Mucosa of descending colon (tissue), 3 donors: ENCODE measurements around the gene CCDC102B. TPM values are rescaled to one million over a fixed set of nuclear protein-coding genes. Genes with fewer than 3 reads are reported as not detected.

Experiments
- ATAC-seq: fragments of 200-7000 bp; cut with Tn5 transposase; one replicate; pipeline ENCODE4 v1.9.1; 2020; ENCODE audit warnings: mild to moderate bottlenecking, moderate library complexity
- DNase-seq, 3 donors: peaks; one replicate each; pipeline ENCODE4 v3.0.0-alpha.2; 2020
- H3K36me3 ChIP-seq: fragments of 200-600 bp; one replicate; pipeline ENCODE4 v1.8.0; 2021; ENCODE audit warnings: low read depth, mild to moderate bottlenecking
- H3K4me1 ChIP-seq: fragments of 200-600 bp; one replicate; pipeline ENCODE4 v1.8.0; 2021; ENCODE audit warnings: low read depth, mild to moderate bottlenecking
- H3K4me3 ChIP-seq: fragments of 200-600 bp; one replicate; pipeline ENCODE4 v1.8.0; 2021; ENCODE audit warnings: mild to moderate bottlenecking
- H3K9me3 ChIP-seq: fragments of 200-600 bp; one replicate; pipeline ENCODE4 v1.8.0; 2021; ENCODE audit warnings: mild to moderate bottlenecking
- intact Hi-C, 2 donors: fragments of 100-400 bp; cut with DNase I in 1 of 2; cut with micrococcal nuclease in 1 of 2; formaldehyde crosslinking; loops; one replicate each; pipeline versions ENCODE4 v1.11.0 to v1.11.1; 2022; cut with DNase I, micrococcal nuclease
- long read RNA-seq, 2 donors: library from polyadenylated mRNA; unstranded; transcript quantifications; one replicate each; pipeline ENCODE4 v2.0.0, GENCODE V29; 2019 to 2021
- total RNA-seq, 3 donors: library from RNA; stranded (reverse); fragmentation: NEBNext Ultra II Directional in 2 of 3; extraction: Animal tissue kit (Norgen Biotek cat#: 25700) in 2 of 3; gene quantifications; one replicate each; pipeline versions ENCODE4 v1.2.1 to v1.2.4, GENCODE V29; 2021 to 2023
- TF ChIP-seq, protein P1 (sequence below): fragments of 200-600 bp; IDR thresholded peaks from one replicate; pipeline ENCODE4 v1.8.0; 2022; ENCODE audit warnings: antibody characterized with exemption, mild to moderate bottlenecking
- donor health status: DM: no; HTN: no; CAD: no; lungs with moderate emphysema.
- donor health status: DM: no; HTN: no; CAD: no.
- donor health status: DM: no; HTN: yes; CAD: no.

CCDC102B gene
- total RNA-seq, result 1 to 10 TPM; 3.0 to 4.5 (median 4.3) TPM
- long read RNA-seq, donor 1, partial matches to known transcripts, result 0 of 2 reads
- long read RNA-seq, donor 1, other reads (novel, unspliced or antisense), result 2 of 2 reads
- long read RNA-seq, donor 2, partial matches to known transcripts, result 0 of 2 reads
- long read RNA-seq, donor 2, other reads (novel, unspliced or antisense), result 2 of 2 reads

- intact Hi-C loops, result no loop called here
- DNase-seq, result no peak
- H3K4me1 ChIP-seq, result no peaks in the 10 kb centered on the region
- H3K4me3 ChIP-seq, result no peak within 1 kb of the TSS
- TF ChIP-seq, protein P1, sequence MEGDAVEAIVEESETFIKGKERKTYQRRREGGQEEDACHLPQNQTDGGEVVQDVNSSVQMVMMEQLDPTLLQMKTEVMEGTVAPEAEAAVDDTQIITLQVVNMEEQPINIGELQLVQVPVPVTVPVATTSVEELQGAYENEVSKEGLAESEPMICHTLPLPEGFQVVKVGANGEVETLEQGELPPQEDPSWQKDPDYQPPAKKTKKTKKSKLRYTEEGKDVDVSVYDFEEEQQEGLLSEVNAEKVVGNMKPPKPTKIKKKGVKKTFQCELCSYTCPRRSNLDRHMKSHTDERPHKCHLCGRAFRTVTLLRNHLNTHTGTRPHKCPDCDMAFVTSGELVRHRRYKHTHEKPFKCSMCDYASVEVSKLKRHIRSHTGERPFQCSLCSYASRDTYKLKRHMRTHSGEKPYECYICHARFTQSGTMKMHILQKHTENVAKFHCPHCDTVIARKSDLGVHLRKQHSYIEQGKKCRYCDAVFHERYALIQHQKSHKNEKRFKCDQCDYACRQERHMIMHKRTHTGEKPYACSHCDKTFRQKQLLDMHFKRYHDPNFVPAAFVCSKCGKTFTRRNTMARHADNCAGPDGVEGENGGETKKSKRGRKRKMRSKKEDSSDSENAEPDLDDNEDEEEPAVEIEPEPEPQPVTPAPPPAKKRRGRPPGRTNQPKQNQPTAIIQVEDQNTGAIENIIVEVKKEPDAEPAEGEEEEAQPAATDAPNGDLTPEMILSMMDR, result no peak
- no peaks in the 10 kb centered on the region for H3K9me3 ChIP-seq
- H3K36me3 ChIP-seq, result no peaks in the 10 kb centered on the region
- no peak for ATAC-seq
Measured at GRCh38 chr18:68797871-68798270, at the start of gene CCDC102B. CCDC102B (plus strand) TSS chr18:68798080; CDS start chr18:68836764, 38,684 bp downstream.

DNA sequence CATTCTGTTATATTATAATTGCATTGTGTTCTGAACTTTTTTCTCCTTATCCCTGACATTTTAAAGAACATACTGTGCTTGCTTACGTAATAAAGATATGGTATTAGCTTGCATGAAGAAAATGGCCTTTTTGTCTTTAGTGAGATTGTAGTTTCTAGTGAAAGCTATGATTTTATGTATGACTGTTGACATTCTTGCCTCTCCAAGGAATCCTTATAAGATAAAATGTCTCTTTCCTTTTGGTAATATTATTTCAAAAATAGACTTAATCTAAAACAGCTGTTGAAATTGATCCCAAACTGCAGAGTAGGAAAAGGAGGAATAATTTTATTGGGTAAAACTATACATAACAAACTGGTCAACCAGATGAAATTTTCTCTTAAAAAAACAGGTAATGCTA is 40.8 kb upstream of the CCDC102B start:
- Histone ChIP-seq H3K4me3 (no peak overlapping the region), H3K36me3 (no peaks in the 10 kb centered on the region), H3K9me3 (no peaks in the 10 kb centered on the region), H3K4me1 (no peaks in the 10 kb centered on the region)
- ATAC-seq, result no peak
- no peak for DNase-seq
- intact Hi-C loops, result no loop called here
- TF ChIP-seq, protein P1, result no peak

GRCh38 chr18:68759308-68759707 is 38.6 kb upstream of the CCDC102B start:
- no peaks in the 10 kb centered on the region for H3K36me3 ChIP-seq
- H3K4me3 ChIP-seq, result no peak overlapping the region
- ATAC-seq, result no peak
- no peaks in the 10 kb centered on the region for H3K9me3 ChIP-seq
- no peak for DNase-seq
- H3K4me1 ChIP-seq, result no peaks in the 10 kb centered on the region
- TF ChIP-seq, protein P1, result no peak
- intact Hi-C loops, result no loop called here

- H3K9me3 ChIP-seq, result no peaks in the 10 kb centered on the region
- H3K4me3 ChIP-seq, result no peak overlapping the region
- TF ChIP-seq, protein P1, result no peak
- ATAC-seq, result no peak
- H3K4me1 ChIP-seq, result no peaks in the 10 kb centered on the region
- H3K36me3 ChIP-seq, result no peaks in the 10 kb centered on the region
- no peak for DNase-seq
- intact Hi-C loops, result no loop called here
Measured at GRCh38 chr18:68763083-68763482, 34.8 kb upstream of the CCDC102B start.

- TF ChIP-seq, protein P1, result no peak
- H3K9me3 ChIP-seq, result no peaks in the 10 kb centered on the region
- H3K4me1 ChIP-seq, result no peaks in the 10 kb centered on the region
- H3K4me3 ChIP-seq, result no peak overlapping the region
- no peak for ATAC-seq
- intact Hi-C loops, result no loop called here
- no peaks in the 10 kb centered on the region for H3K36me3 ChIP-seq
- no peak for DNase-seq
Measured at GRCh38 chr18:68764016-68764415, 33.9 kb upstream of the CCDC102B start.

DNA sequence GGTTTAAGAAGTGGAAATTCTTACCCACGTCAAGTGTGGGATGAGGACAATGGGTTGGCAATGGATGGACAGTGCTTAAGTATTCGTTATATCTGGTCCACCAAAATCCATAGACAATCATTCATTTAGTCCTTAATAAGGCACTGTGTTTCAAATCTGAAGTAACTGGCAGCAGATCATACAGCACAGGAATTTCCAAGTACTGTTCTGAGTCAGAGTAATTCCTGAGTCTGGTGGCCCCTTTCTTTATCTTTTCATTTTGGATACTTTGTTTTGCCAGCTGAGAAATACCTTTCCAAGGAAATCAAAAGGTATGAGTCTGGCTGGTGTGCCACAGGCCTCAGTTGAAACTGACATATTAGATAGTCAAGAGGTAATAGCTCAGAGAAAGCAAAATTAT is 31.4 kb upstream of the CCDC102B start:
- no peaks in the 10 kb centered on the region for H3K4me1 ChIP-seq
- intact Hi-C loops, result no loop called here
- DNase-seq (no peak), ATAC-seq (no peak)
- no peaks in the 10 kb centered on the region for H3K9me3 ChIP-seq
- H3K36me3 ChIP-seq, result no peaks in the 10 kb centered on the region
- TF ChIP-seq, protein P1, result no peak
- no peak overlapping the region for H3K4me3 ChIP-seq
